GM18511 (cell line): ENCODE data around the gene GALNT16.
"Not testable (repeated sequence)": the region's sequence is repeated elsewhere in the genome, so short reads cannot be mapped to it uniquely, and the experiment has no call there.

ENCODE experiments used
- ATAC-seq: cut with Tn5 transposase; IDR thresholded peaks from one replicate; pipeline ENCODE4 v1.9.1; 2021; ENCODE audit warnings: mild to moderate bottlenecking, moderate library complexity; ENCODE audit not compliant: unreplicated experiment

GALNT16 gene

GRCh38 chr14:69358966-69359365 lies 99.0 kb downstream of the GALNT16 start:
- no peak for ATAC-seq

- peak; percentile 54 for ATAC-seq
Observed at GRCh38 chr14:69360438-69361108, 100.6 kb downstream of the GALNT16 start.

- no peak for ATAC-seq
Observed at GRCh38 chr14:69363055-69363454, 103.1 kb downstream of the GALNT16 start.

GRCh38 chr14:69363964-69364363 lies 104.0 kb downstream of the GALNT16 start:
- no peak for ATAC-seq

GRCh38 chr14:69364378-69364777 lies 104.4 kb downstream of the GALNT16 start:
- no peak for ATAC-seq

GRCh38 chr14:69366069-69366468 lies 106.1 kb downstream of the GALNT16 start:
- ATAC-seq, result no peak

GRCh38 chr14:69366761-69367160 lies 106.8 kb downstream of the GALNT16 start:
- ATAC-seq, result no peak

GRCh38 chr14:69368381-69368780 lies 108.4 kb downstream of the GALNT16 start:
- ATAC-seq, result no peak

- no peak for ATAC-seq
Observed at GRCh38 chr14:69370061-69370460, 110.1 kb downstream of the GALNT16 start.

GRCh38 chr14:69372146-69372545 lies 112.2 kb downstream of the GALNT16 start:
- ATAC-seq, result no peak

- no peak for ATAC-seq
Observed at GRCh38 chr14:69373104-69373503, 113.1 kb downstream of the GALNT16 start.

GRCh38 chr14:69374235-69374634 lies 114.3 kb downstream of the GALNT16 start:
- no peak for ATAC-seq

- ATAC-seq, result no peak
Observed at GRCh38 chr14:69375182-69375581, 115.2 kb downstream of the GALNT16 start.

- no peak for ATAC-seq
Observed at GRCh38 chr14:69375722-69376121, 115.8 kb downstream of the GALNT16 start.

- no peak for ATAC-seq
Observed at GRCh38 chr14:69376439-69376838, 116.5 kb downstream of the GALNT16 start.

- ATAC-seq, result no peak
Observed at GRCh38 chr14:69378274-69378673, 118.3 kb downstream of the GALNT16 start.

- no peak for ATAC-seq
Observed at GRCh38 chr14:69387311-69387710, 127.4 kb downstream of the GALNT16 start.

GRCh38 chr14:69391400-69391799 lies 131.4 kb downstream of the GALNT16 start:
- ATAC-seq, result not testable (repeated sequence)

GRCh38 chr14:69392481-69392880 lies 132.5 kb downstream of the GALNT16 start:
- peak; percentile 49 for ATAC-seq

GRCh38 chr14:69395929-69396328 lies 136.0 kb downstream of the GALNT16 start:
- ATAC-seq, result no peak

GRCh38 chr14:69398053-69398817 lies 138.3 kb downstream of the GALNT16 start, which contains the start of the genes ERH and SLC39A9:
ERH (minus strand) TSS chr14:69398299; CDS start chr14:69398233, 66 bp downstream.
SLC39A9 (plus strand) TSS chr14:69398692; CDS start chr14:69399370, 678 bp downstream.
- ATAC-seq, result peak; percentile 89

GRCh38 chr14:69398818-69399210 lies 138.9 kb downstream of the GALNT16 start:
- ATAC-seq, result peak; percentile 25
